Loucy (cell line): Measurements from ENCODE around the gene LLGL2.

Source experiments
- EZH2phosphoT487 ChIP-seq: fragments of 200-600 bp; IDR thresholded peaks from 2 replicates; pipeline ENCODE4 v1.6.1; 2018; ENCODE audit warnings: antibody characterized with exemption, mild to moderate bottlenecking, moderate library complexity, borderline replicate concordance
- TF ChIP-seq, protein P1 (sequence below): fragments of 200-600 bp; sonication (generic); conservative IDR thresholded peaks from 2 replicates; pipeline ENCODE4 v1.5.1; 2014; ENCODE audit warnings: mild to moderate bottlenecking, antibody characterized with exemption, low read length

DNA sequence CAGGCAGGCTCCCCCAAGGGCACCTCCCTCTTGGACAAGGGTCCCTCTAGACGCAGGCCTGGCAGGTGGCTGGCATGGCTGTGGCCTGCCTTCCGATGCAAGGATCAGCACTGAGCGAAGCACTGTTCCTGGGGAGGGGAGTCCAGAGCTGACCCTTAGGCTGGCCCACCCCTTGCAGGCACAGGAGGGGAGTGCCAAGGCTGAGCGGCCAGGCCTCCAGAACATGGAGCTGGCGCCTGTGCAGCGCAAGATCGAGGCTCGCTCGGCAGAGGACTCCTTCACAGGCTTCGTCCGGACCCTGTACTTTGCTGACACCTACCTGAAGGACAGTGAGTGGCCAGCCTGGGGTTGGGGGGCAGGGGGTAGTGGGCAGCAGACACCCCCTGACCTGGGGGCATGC, 45.3 kb downstream of the LLGL2 start:
- no peak for TF ChIP-seq EZH2phosphoT487
- TF ChIP-seq, protein P1, sequence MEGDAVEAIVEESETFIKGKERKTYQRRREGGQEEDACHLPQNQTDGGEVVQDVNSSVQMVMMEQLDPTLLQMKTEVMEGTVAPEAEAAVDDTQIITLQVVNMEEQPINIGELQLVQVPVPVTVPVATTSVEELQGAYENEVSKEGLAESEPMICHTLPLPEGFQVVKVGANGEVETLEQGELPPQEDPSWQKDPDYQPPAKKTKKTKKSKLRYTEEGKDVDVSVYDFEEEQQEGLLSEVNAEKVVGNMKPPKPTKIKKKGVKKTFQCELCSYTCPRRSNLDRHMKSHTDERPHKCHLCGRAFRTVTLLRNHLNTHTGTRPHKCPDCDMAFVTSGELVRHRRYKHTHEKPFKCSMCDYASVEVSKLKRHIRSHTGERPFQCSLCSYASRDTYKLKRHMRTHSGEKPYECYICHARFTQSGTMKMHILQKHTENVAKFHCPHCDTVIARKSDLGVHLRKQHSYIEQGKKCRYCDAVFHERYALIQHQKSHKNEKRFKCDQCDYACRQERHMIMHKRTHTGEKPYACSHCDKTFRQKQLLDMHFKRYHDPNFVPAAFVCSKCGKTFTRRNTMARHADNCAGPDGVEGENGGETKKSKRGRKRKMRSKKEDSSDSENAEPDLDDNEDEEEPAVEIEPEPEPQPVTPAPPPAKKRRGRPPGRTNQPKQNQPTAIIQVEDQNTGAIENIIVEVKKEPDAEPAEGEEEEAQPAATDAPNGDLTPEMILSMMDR = no peak
